OCI-LY7 (cell line): ENCODE measurements around the gene SYNGR1.

ENCODE experiments used
- EZH2phosphoT487 ChIP-seq: fragments of 200-600 bp; sonication (generic); IDR thresholded peaks from 2 replicates; pipeline ENCODE4 v1.6.1; 2018; ENCODE audit warnings: low read depth, borderline replicate concordance, mild to moderate bottlenecking, mixed run types, antibody characterized with exemption, low read length, moderate library complexity, mixed read lengths
- TF ChIP-seq, protein P1 (sequence below): fragments of 200-600 bp; sonication (generic); conservative IDR thresholded peaks from 2 replicates; pipeline ENCODE4 v1.5.1; 2014; ENCODE audit warnings: mild to moderate bottlenecking, antibody characterized with exemption, low read length, moderate library complexity, mixed read lengths

- TF ChIP-seq, protein P1, sequence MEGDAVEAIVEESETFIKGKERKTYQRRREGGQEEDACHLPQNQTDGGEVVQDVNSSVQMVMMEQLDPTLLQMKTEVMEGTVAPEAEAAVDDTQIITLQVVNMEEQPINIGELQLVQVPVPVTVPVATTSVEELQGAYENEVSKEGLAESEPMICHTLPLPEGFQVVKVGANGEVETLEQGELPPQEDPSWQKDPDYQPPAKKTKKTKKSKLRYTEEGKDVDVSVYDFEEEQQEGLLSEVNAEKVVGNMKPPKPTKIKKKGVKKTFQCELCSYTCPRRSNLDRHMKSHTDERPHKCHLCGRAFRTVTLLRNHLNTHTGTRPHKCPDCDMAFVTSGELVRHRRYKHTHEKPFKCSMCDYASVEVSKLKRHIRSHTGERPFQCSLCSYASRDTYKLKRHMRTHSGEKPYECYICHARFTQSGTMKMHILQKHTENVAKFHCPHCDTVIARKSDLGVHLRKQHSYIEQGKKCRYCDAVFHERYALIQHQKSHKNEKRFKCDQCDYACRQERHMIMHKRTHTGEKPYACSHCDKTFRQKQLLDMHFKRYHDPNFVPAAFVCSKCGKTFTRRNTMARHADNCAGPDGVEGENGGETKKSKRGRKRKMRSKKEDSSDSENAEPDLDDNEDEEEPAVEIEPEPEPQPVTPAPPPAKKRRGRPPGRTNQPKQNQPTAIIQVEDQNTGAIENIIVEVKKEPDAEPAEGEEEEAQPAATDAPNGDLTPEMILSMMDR, result no peak
- no peak for TF ChIP-seq EZH2phosphoT487
These were observed 10.5 kb downstream of the SYNGR1 start for GRCh38 chr22:39360242-39360641.
